HG02885 (cell line): ENCODE measurements around the gene SLC35F2.
"Not testable (repeated sequence)": the region's sequence is repeated elsewhere in the genome, so short reads cannot be mapped to it uniquely, and the experiment has no call there.

ENCODE experiments used
- ATAC-seq: cut with Tn5 transposase; IDR thresholded peaks from one replicate; pipeline ENCODE4 v1.9.1; 2021; ENCODE audit warnings: mild to moderate bottlenecking; ENCODE audit not compliant: unreplicated experiment, poor library complexity

The SLC35F2 gene

GRCh38 chr11:107792049-107792443 is 66.5 kb downstream of the SLC35F2 start:
- ATAC-seq, result no peak

- ATAC-seq, result no peak
Measured at GRCh38 chr11:107791343-107792048, 67.1 kb downstream of the SLC35F2 start.

GRCh38 chr11:107789767-107790166 is 68.8 kb downstream of the SLC35F2 start:
- no peak for ATAC-seq

- ATAC-seq, result no peak
Measured at GRCh38 chr11:107787733-107788132, 70.9 kb downstream of the SLC35F2 start.

- peak; percentile 66 for ATAC-seq
Measured at GRCh38 chr11:107785401-107785800, 73.2 kb downstream of the SLC35F2 start.

- ATAC-seq, result no peak
Measured at GRCh38 chr11:107783121-107783520, 75.5 kb downstream of the SLC35F2 start.

- ATAC-seq, result no peak
Measured at GRCh38 chr11:107780775-107781174, 77.8 kb downstream of the SLC35F2 start.

GRCh38 chr11:107780136-107780535 is 78.5 kb downstream of the SLC35F2 start:
- no peak for ATAC-seq

GRCh38 chr11:107778839-107779517 is 79.6 kb downstream of the SLC35F2 start:
- ATAC-seq, result no peak

GRCh38 chr11:107777110-107777509 is 81.5 kb downstream of the SLC35F2 start:
- ATAC-seq, result peak; percentile 79

- no peak for ATAC-seq
Measured at GRCh38 chr11:107776062-107776461, 82.5 kb downstream of the SLC35F2 start.

GRCh38 chr11:107770551-107770951 is 88.0 kb downstream of the SLC35F2 start:
- ATAC-seq, result peak; percentile 62

- ATAC-seq, result no peak
Measured at GRCh38 chr11:107769189-107769588, 89.4 kb downstream of the SLC35F2 start.

GRCh38 chr11:107758719-107759355 is 99.8 kb downstream of the SLC35F2 start:
- not testable (repeated sequence) for ATAC-seq

GRCh38 chr11:107757661-107758060 is 100.9 kb downstream of the SLC35F2 start:
- ATAC-seq, result no peak

GRCh38 chr11:107756553-107756952 is 102.0 kb downstream of the SLC35F2 start:
- no peak for ATAC-seq

GRCh38 chr11:107752949-107753822 is 105.4 kb downstream of the SLC35F2 start:
- ATAC-seq, result no peak

GRCh38 chr11:107752508-107752907 is 106.1 kb downstream of the SLC35F2 start:
- no peak for ATAC-seq

GRCh38 chr11:107751082-107751481 is 107.5 kb downstream of the SLC35F2 start:
- ATAC-seq, result no peak

GRCh38 chr11:107750313-107750712 is 108.3 kb downstream of the SLC35F2 start:
- ATAC-seq, result no peak
